Heart left ventricle (tissue), 16 donors: ENCODE results near the gene WNT8B. TPM values are rescaled to one million over a fixed set of nuclear protein-coding genes. Genes with fewer than 3 reads are reported as not detected.

Experiments used
- ATAC-seq, 4 donors: fragments of 200-7000 bp; cut with Tn5 transposase; one replicate each; pipeline ENCODE4 v1.9.1; 2020 to 2022; ENCODE audit warnings: moderate library complexity in 4 of 4, mild to moderate bottlenecking in 3 of 4, moderate number of reproducible peaks in 1 of 4
- DNase-seq, 5 donors: peaks; one replicate each; pipeline ENCODE4 v3.0.0-alpha.2; 2020
- H3K27ac ChIP-seq, 12 donors: fragments of 200-600 bp; sonication (generic) in 4 of 12; one replicate each; pipeline versions ENCODE4 v1.5.0 to v1.8.0; 2016 to 2022; ENCODE audit warnings: mild to moderate bottlenecking in 2 of 12
- H3K27me3 ChIP-seq, 9 donors: fragments of 200-600 bp; sonication (generic) in 2 of 9; one replicate each; pipeline versions ENCODE4 v1.5.1 to v1.8.0; 2016 to 2022; ENCODE audit warnings: mild to moderate bottlenecking in 3 of 9
- H3K36me3 ChIP-seq, 9 donors: fragments of 200-600 bp; sonication (generic) in 2 of 9; one replicate each; pipeline versions ENCODE4 v1.5.0 to v1.8.0; 2018 to 2022; ENCODE audit warnings: mild to moderate bottlenecking in 2 of 9
- H3K4me1 ChIP-seq, 12 donors: fragments of 200-600 bp; sonication (generic) in 4 of 12; one replicate each; pipeline versions ENCODE4 v1.5.0 to v1.8.0; 2016 to 2022; ENCODE audit warnings: mild to moderate bottlenecking in 3 of 12
- H3K4me3 ChIP-seq, 12 donors: fragments of 200-600 bp; sonication (generic) in 4 of 12; one replicate each; pipeline versions ENCODE4 v1.5.0 to v1.8.0; 2017 to 2022; ENCODE audit warnings: mild to moderate bottlenecking in 9 of 12, moderate library complexity in 4 of 12
- H3K9me3 ChIP-seq, 12 donors: fragments of 200-600 bp; sonication (generic) in 4 of 12; one replicate each; pipeline versions ENCODE4 v1.5.0 to v1.8.0; 2016 to 2022; ENCODE audit warnings: mild to moderate bottlenecking in 1 of 12
- POLR2A ChIP-seq, 2 donors: fragments of 450-650 bp; IDR thresholded peaks; one replicate each; pipeline ENCODE4 v1.6.1; 2017; ENCODE audit warnings: antibody characterized with exemption in 2 of 2, mild to moderate bottlenecking in 2 of 2, moderate library complexity in 2 of 2
- WGBS, 4 donors: extraction: QIAGEN DNeasy Blood & Tissue Kit in 2 of 4; methylation state at CpG; one replicate each; pipeline versions ENCODE4 v1.1.5 to v1.1.7; 2013 to 2018; 5-methylcytosine and 5-hydroxymethylcytosine counted together
- intact Hi-C, 10 donors: fragments of 100-400 bp; cut with DNase I; formaldehyde crosslinking; loops; one replicate each; pipeline versions ENCODE4 v1.11.1 to v1.14.2; 2022
- polyA plus RNA-seq, 2 donors: library from polyadenylated mRNA; stranded (reverse); fragments of 200-250 nt; gene quantifications; one replicate each; pipeline ENCODE4 v1.2.3, GENCODE V29; 2013
- total RNA-seq, 9 donors: library from RNA; depleted of rRNA in 2 of 9; stranded (reverse); fragments of >200 nt in 2 of 9; fragmentation: NEBNext Ultra II Directional in 3 of 9; extraction: Animal tissue kit (Norgen Biotek cat#: 25700) in 3 of 9; gene quantifications; one replicate each; pipeline versions ENCODE4 v1.1.0 to v1.2.4, GENCODE V29; 2016 to 2023
- TF ChIP-seq, protein P1 (sequence below), 12 donors: fragments of 200-600 bp; sonication (generic) in 4 of 12; IDR thresholded peaks; one replicate each; pipeline versions ENCODE4 v1.5.0 to v1.8.0; 2018 to 2022; ENCODE audit warnings: antibody characterized with exemption in 12 of 12, mild to moderate bottlenecking in 5 of 12
- donor health status: ischemic (EF 13 %, LVEDD 7.1; RV severe dilation, severe dysfunction).
- donor health status: healthy with polysubstance abuse.
- donor health status: DM: no; HTN: yes; CAD: no.
- donor health status: DM: no; HTN: no; CAD: no.
- donor health status: ischemic (EF 25% LVEDD 6.9; RV normal size, moderate dysfunction).
- donor health status: ischemic (EF 25% LVEDD 5.7; RV mildly dilated, moderate dysfunction).
- donor health status: healthy.
- donor health status: DM: yes; HTN: yes; CAD: no.
- donor health status: ischemic (EF 35%, LVEDD 5.7; RV mildly dilated, moderate dysfunction).
- donor health status: nonischemic (EF 11% LVEDD 7.7; RV severe dilation, severe dysfunction).
- donor health status: DM: yes; HTN: yes; CAD: no.
- donor health status: PGD.
- donor health status: ischemic (EF 29% LVEDD 5.4; RV normal size, mild dysfunction).
- donor health status: nonischemic (EF 23%, LVEDD 6.1; RV moderate dilation, normal function).

WNT8B gene
- total and polyA plus RNA-seq, 11 donors, result not detected

DNA sequence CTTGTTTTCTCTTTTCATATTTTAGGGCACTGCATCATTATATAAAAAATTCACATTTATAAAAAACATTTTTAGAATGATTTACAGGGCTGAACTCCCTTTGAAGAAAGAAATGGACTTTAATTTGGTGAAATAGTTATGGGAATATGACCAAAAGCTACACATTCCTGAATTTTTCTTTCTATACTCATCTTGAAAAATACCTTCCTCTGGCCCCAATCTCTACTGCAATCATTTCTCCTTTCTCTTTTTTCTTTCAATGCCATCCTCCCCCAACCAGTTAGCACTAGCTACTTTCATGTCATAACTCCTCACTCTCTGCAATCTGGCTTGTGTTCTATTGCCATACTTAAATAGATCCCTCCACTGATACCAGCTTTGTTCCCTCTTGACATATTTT lies 6.2 kb downstream of the WNT8B start:
- no peaks in the 10 kb centered on the region for H3K4me1 ChIP-seq
- H3K36me3 ChIP-seq, result no peaks in the 10 kb centered on the region
- peaks cover 0 to 43% (median 2%) of the 10 kb centered on the region in 9 donors for H3K27me3 ChIP-seq
- no peaks in the 10 kb centered on the region for H3K9me3 ChIP-seq
- ATAC-seq (no peak), DNase-seq (no peak)
- H3K27ac ChIP-seq, result no peak overlapping the region
- H3K4me3 ChIP-seq, result no peak overlapping the region
- no peak for TF ChIP-seq POLR2A (IDR thresholded peaks at IDR 0.05)
- TF ChIP-seq, protein P1, sequence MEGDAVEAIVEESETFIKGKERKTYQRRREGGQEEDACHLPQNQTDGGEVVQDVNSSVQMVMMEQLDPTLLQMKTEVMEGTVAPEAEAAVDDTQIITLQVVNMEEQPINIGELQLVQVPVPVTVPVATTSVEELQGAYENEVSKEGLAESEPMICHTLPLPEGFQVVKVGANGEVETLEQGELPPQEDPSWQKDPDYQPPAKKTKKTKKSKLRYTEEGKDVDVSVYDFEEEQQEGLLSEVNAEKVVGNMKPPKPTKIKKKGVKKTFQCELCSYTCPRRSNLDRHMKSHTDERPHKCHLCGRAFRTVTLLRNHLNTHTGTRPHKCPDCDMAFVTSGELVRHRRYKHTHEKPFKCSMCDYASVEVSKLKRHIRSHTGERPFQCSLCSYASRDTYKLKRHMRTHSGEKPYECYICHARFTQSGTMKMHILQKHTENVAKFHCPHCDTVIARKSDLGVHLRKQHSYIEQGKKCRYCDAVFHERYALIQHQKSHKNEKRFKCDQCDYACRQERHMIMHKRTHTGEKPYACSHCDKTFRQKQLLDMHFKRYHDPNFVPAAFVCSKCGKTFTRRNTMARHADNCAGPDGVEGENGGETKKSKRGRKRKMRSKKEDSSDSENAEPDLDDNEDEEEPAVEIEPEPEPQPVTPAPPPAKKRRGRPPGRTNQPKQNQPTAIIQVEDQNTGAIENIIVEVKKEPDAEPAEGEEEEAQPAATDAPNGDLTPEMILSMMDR (IDR thresholded peaks at IDR 0.05), result no peak
- intact Hi-C loops, result no loop called here

- ATAC-seq (no peak), DNase-seq (no peak)
- Histone ChIP-seq H3K36me3 (no peaks in the 10 kb centered on the region), H3K9me3 (no peaks in the 10 kb centered on the region), H3K27me3 (peaks cover 0 to 36% (median 0%) of the 10 kb centered on the region in 9 donors), H3K4me1 (no peaks in the 10 kb centered on the region), H3K27ac (no peak overlapping the region), H3K4me3 (no peak overlapping the region)
- intact Hi-C loops, result no loop called here
- WGBS, 4 donors, result 79 to 95% (median 83%) methylated on average over 1 of the region's 1 CpG
- TF ChIP-seq, protein P1 (IDR thresholded peaks at IDR 0.05), result no peak
- no peak for TF ChIP-seq POLR2A (IDR thresholded peaks at IDR 0.05)
Measured at GRCh38 chr10:100469756-100470155, 6.9 kb downstream of the WNT8B start.

- no peak overlapping the region for H3K27ac ChIP-seq
- TF ChIP-seq POLR2A (IDR thresholded peaks at IDR 0.05), result no peak
- TF ChIP-seq, protein P1 (IDR thresholded peaks at IDR 0.05), result no peak
- peaks cover 0 to 35% (median 0%) of the 10 kb centered on the region in 9 donors for H3K27me3 ChIP-seq
- WGBS, 4 donors, result 76 to 81% (median 79%) methylated on average over 3 of the region's 3 CpGs
- H3K36me3 ChIP-seq, result no peaks in the 10 kb centered on the region
- H3K4me1 ChIP-seq, result no peaks in the 10 kb centered on the region
- intact Hi-C loops, result no loop called here
- H3K4me3 ChIP-seq, result no peak overlapping the region
- no peak for ATAC-seq
- no peaks in the 10 kb centered on the region for H3K9me3 ChIP-seq
- DNase-seq, result no peak
Measured at GRCh38 chr10:100470367-100470766, 7.6 kb downstream of the WNT8B start.

DNA sequence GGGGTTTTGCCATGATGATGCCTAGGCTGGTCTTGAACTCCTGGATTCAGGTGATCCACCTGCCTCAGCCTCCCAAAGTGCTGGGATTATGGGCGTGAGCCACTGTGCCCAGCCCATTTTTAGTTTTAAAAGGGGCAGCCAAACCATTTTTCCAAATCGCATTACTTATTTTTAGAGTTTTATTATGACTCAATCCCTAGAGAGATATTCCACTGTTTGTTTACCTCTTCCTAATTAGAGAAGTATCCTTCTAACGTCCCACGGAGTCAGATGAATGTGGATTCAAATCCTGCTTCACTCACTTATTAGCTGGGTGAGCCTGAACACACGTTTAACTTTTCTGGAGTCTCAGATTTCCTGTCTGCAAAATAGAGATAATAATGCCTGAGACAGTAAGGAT lies 15.2 kb downstream of the WNT8B start:
- DNase-seq (no peak), ATAC-seq (no peak)
- no peak overlapping the region for H3K4me3 ChIP-seq
- H3K27ac ChIP-seq, result no peak overlapping the region
- WGBS, 4 donors, result 37 to 42% (median 39%) methylated on average over 5 of the region's 5 CpGs
- no peaks in the 10 kb centered on the region for H3K36me3 ChIP-seq
- no peak for TF ChIP-seq POLR2A (IDR thresholded peaks at IDR 0.05)
- TF ChIP-seq, protein P1 (IDR thresholded peaks at IDR 0.05), result no peak
- intact Hi-C loops, result no loop called here
- peaks cover 0 to 44% (median 18%) of the 10 kb centered on the region in 9 donors for H3K27me3 ChIP-seq
- H3K4me1 ChIP-seq, result peaks cover 0 to 17% (median 14%) of the 10 kb centered on the region in 12 donors
- H3K9me3 ChIP-seq, result no peaks in the 10 kb centered on the region
